MM.1S (cell line): ENCODE data around the gene RNF10.
"Not testable (repeated sequence)": the region's sequence is repeated elsewhere in the genome, so short reads cannot be mapped to it uniquely, and the experiment has no call there.

ENCODE experiments used
- DNase-seq: peaks from one replicate; pipeline ENCODE4 v3.0.0-alpha.2; 2015
- H2AFZ ChIP-seq: fragments of 300-600 bp; sonication (generic); 2 replicates; pipeline ENCODE4 v1.6.0; 2016; ENCODE audit warnings: antibody characterized with exemption, low read length
- H3F3A ChIP-seq: fragments of 300-600 bp; sonication (generic); 2 replicates; pipeline ENCODE4 v1.6.1; 2016; ENCODE audit warnings: mild to moderate bottlenecking, antibody characterized with exemption, low read length, moderate library complexity, mixed read lengths; ENCODE audit not compliant: insufficient read depth
- H3K27ac ChIP-seq: fragments of 300-600 bp; sonication (generic); 2 replicates; pipeline ENCODE4 v1.5.1; 2016; ENCODE audit warnings: mild to moderate bottlenecking, low read length
- H3K27me3 ChIP-seq: fragments of 300-600 bp; sonication (generic); replicated peaks from 2 replicates; pipeline ENCODE4 v1.6.0; 2016; ENCODE audit warnings: low read length; ENCODE audit not compliant: insufficient read depth
- H3K36me3 ChIP-seq: fragments of 300-600 bp; sonication (generic); replicated peaks from 2 replicates; pipeline ENCODE4 v1.6.1; 2016; ENCODE audit warnings: mild to moderate bottlenecking, low read length, mixed read lengths; ENCODE audit not compliant: insufficient read depth
- H3K4me1 ChIP-seq: fragments of 300-600 bp; sonication (generic); 2 replicates; pipeline ENCODE4 v1.6.1; 2016; ENCODE audit warnings: low read length, mixed read lengths
- H3K4me2 ChIP-seq: fragments of 300-600 bp; sonication (generic); 2 replicates; pipeline ENCODE4 v1.6.0; 2016; ENCODE audit warnings: low read depth, low read length
- H3K4me3 ChIP-seq: fragments of 300-600 bp; sonication (generic); 2 replicates; pipeline ENCODE4 v1.5.1; 2016; ENCODE audit warnings: low read length, mixed read lengths
- H3K79me2 ChIP-seq: fragments of 300-600 bp; sonication (generic); 2 replicates; pipeline ENCODE4 v1.6.1; 2016; ENCODE audit warnings: mixed run types, low read length, mixed read lengths
- H3K9ac ChIP-seq: fragments of 300-600 bp; sonication (generic); 2 replicates; pipeline ENCODE4 v1.6.1; 2016; ENCODE audit warnings: low read length, mixed read lengths
- H3K9me2 ChIP-seq: fragments of 300-600 bp; sonication (generic); replicated peaks from 2 replicates; pipeline ENCODE4 v1.6.1; 2016; ENCODE audit warnings: mild to moderate bottlenecking, low read length, mixed read lengths; ENCODE audit not compliant: insufficient read depth
- H3K9me3 ChIP-seq: fragments of 300-600 bp; sonication (generic); replicated peaks from 2 replicates; pipeline ENCODE4 v1.6.1; 2016; ENCODE audit warnings: mild to moderate bottlenecking, low read length, mixed read lengths; ENCODE audit not compliant: insufficient read depth
- H4K20me1 ChIP-seq: fragments of 300-600 bp; sonication (generic); 2 replicates; pipeline ENCODE4 v1.6.1; 2016; ENCODE audit warnings: mild to moderate bottlenecking, low read length, moderate library complexity, mixed read lengths; ENCODE audit not compliant: insufficient read depth
- EZH2 ChIP-seq: fragments of 300-600 bp; sonication (generic); optimal IDR thresholded peaks from 2 replicates; pipeline ENCODE3; 2017; ENCODE audit warnings: low read depth, mild to moderate bottlenecking, antibody characterized with exemption, low read length, mixed read lengths
- EZH2phosphoT487 ChIP-seq: fragments of 300-600 bp; sonication (generic); IDR thresholded peaks from 2 replicates; pipeline ENCODE4 v1.6.1; 2018; ENCODE audit warnings: antibody characterized with exemption, low read length
- TF ChIP-seq, protein P1 (sequence below): fragments of 300-600 bp; sonication (generic); IDR thresholded peaks from 2 replicates; pipeline ENCODE4 v1.5.1; 2016; ENCODE audit warnings: antibody characterized with exemption, low read length, mixed read lengths

The RNF10 gene

DNA sequence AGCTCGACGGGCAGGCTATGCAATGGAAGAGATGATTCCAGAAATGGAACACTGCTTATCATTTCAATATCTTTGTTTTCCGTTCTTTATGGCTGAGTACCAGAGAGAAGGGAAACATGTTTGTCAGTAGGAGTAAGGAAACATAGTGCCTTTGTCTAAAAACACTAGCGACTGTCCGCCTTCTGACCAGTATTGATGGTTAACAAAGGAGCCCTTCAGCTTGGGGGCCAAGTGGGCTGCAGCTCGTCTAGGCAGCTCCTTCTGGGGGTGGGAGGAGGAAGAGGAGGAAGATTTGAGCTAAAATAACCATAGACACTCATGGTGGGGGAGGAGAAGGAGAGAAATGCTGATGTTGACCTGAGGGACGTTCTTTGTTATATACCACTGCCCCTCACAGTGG, 20.2 kb upstream of the RNF10 start:
- TF ChIP-seq, protein P1, sequence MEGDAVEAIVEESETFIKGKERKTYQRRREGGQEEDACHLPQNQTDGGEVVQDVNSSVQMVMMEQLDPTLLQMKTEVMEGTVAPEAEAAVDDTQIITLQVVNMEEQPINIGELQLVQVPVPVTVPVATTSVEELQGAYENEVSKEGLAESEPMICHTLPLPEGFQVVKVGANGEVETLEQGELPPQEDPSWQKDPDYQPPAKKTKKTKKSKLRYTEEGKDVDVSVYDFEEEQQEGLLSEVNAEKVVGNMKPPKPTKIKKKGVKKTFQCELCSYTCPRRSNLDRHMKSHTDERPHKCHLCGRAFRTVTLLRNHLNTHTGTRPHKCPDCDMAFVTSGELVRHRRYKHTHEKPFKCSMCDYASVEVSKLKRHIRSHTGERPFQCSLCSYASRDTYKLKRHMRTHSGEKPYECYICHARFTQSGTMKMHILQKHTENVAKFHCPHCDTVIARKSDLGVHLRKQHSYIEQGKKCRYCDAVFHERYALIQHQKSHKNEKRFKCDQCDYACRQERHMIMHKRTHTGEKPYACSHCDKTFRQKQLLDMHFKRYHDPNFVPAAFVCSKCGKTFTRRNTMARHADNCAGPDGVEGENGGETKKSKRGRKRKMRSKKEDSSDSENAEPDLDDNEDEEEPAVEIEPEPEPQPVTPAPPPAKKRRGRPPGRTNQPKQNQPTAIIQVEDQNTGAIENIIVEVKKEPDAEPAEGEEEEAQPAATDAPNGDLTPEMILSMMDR: no peak
- TF ChIP-seq EZH2 (no peak), EZH2phosphoT487 (no peak)
- Histone ChIP-seq H3K4me2 (no peak overlapping the region), H3K79me2 (no peaks in the 10 kb centered on the region), H3K4me3 (no peak overlapping the region), H3K9me2 (no peaks in the 10 kb centered on the region), H3K27ac (no peak overlapping the region), H3K4me1 (no peaks in the 10 kb centered on the region), H3K9me3 (no peaks in the 10 kb centered on the region), H4K20me1 (no peaks in the 10 kb centered on the region), H3K36me3 (no peaks in the 10 kb centered on the region), H3F3A (no peaks in the 10 kb centered on the region), H2AFZ (no peak overlapping the region), H3K9ac (no peak overlapping the region), H3K27me3 (no peaks in the 10 kb centered on the region)
- DNase-seq: no peak

- Histone ChIP-seq H3K4me3 (no peak overlapping the region), H3K27ac (no peak overlapping the region), H4K20me1 (no peaks in the 10 kb centered on the region), H2AFZ (no peak overlapping the region), H3K36me3 (no peaks in the 10 kb centered on the region), H3F3A (no peaks in the 10 kb centered on the region), H3K9me2 (no peaks in the 10 kb centered on the region), H3K79me2 (no peaks in the 10 kb centered on the region), H3K9ac (no peak overlapping the region), H3K4me1 (no peaks in the 10 kb centered on the region), H3K4me2 (no peak overlapping the region), H3K27me3 (no peaks in the 10 kb centered on the region), H3K9me3 (no peaks in the 10 kb centered on the region)
- no peak for DNase-seq
- no peak for TF ChIP-seq EZH2
- TF ChIP-seq, protein P1: no peak
- no peak for TF ChIP-seq EZH2phosphoT487
Observed at GRCh38 chr12:120515496-120515895, 18.7 kb upstream of the RNF10 start.

GRCh38 chr12:120519324-120519723, 14.8 kb upstream of the RNF10 start:
- not testable (repeated sequence) for H3K4me1 ChIP-seq, H3F3A ChIP-seq, H3K4me2 ChIP-seq, H3K27ac ChIP-seq, H3K9ac ChIP-seq, DNase-seq, H3K9me2 ChIP-seq, H3K27me3 ChIP-seq, H3K4me3 ChIP-seq, H3K9me3 ChIP-seq, H3K79me2 ChIP-seq, H3K36me3 ChIP-seq, H4K20me1 ChIP-seq, H2AFZ ChIP-seq

DNA sequence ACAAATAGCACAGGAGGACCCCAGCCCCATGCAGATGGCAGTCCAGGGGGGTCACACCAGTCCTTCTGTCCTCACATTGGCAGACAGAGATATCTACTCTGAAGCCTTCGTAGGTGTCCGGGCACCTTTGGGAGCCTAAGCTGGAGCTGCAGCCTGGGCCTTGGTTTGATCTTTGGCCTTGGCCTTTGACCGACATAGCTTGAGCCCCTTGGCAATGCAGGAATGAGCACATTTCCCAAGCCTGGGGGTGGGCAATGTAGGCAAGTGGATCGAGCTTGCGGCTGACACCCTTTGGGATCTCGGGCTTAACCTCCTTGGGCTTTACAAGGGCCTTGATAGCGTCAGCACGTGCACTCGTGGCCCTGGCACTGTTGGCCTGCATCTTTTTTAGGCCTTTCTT, 11.6 kb upstream of the RNF10 start:
- 0 out of 2 replicates have a peak, but pooled peaks cover 2% of the 10 kb centered on the region for H3F3A ChIP-seq
- H3K79me2 ChIP-seq: no peaks in the 10 kb centered on the region
- H4K20me1 ChIP-seq: no peaks in the 10 kb centered on the region
- no peak for DNase-seq
- H3K9me2 ChIP-seq: no peaks in the 10 kb centered on the region
- TF ChIP-seq EZH2phosphoT487 (no peak), EZH2 (no peak)
- TF ChIP-seq, protein P1: no peak
- no peaks in the 10 kb centered on the region for H3K9me3 ChIP-seq
- H3K9ac ChIP-seq: no peak overlapping the region
- no peak overlapping the region for H3K4me2 ChIP-seq
- no peaks in the 10 kb centered on the region for H3K36me3 ChIP-seq
- H3K27ac ChIP-seq: no peak overlapping the region
- no peaks in the 10 kb centered on the region for H3K4me1 ChIP-seq
- H3K4me3 ChIP-seq: no peak overlapping the region
- no peaks in the 10 kb centered on the region for H3K27me3 ChIP-seq
- no peak overlapping the region for H2AFZ ChIP-seq
